ENCODE measurements around the gene PDGFRA. TPM values are rescaled to one million over a fixed set of nuclear protein-coding genes. Genes with fewer than 3 reads are reported as not detected.

PDGFRA gene
- total RNA-seq, 2 donors from 2014 or later = 20.5 to 32.5 TPM

DNA sequence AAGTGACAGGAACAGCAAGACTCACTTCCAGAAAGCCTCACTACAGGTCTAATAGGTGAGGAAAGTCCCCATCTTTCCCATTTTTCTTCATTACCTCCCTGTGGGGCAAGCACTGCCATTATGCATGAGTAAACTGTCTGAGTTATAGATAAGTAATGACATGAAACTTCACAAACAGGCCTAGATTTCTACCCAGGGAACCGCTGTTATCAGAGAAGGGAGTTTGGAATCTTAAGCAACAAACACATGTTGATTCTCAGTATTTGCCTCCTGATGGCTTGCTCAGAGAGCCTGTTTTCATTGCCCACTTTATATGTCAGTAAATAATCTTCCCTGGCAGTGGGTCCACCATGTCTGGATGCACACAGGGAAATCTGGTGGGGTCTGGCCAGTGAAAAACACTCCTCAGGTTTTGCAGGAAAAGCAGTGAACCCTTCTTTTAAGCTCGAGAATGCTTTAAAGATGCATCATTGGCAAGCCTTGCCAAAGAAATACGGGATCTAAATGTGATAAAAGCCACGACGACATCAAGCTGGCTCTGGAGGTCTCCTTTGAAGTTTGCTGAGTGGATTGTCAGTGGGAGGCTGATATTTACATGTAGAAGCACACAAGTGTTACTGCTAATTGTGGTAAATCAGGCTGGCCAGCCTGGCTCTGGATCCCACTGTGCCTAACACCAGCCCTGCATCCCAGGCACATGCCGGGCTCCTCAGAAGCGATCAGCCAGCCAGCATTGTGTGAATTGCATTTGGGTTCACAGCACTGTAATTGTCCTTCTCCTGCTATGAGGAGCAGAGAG is 25.2 kb downstream of the PDGFRA start:
- no peaks in the 10 kb centered on the region for H3K9me3 ChIP-seq
- H3K27ac ChIP-seq = no peak overlapping the region
- no peak overlapping the region for H3K4me3 ChIP-seq
- TF ChIP-seq, protein P1, sequence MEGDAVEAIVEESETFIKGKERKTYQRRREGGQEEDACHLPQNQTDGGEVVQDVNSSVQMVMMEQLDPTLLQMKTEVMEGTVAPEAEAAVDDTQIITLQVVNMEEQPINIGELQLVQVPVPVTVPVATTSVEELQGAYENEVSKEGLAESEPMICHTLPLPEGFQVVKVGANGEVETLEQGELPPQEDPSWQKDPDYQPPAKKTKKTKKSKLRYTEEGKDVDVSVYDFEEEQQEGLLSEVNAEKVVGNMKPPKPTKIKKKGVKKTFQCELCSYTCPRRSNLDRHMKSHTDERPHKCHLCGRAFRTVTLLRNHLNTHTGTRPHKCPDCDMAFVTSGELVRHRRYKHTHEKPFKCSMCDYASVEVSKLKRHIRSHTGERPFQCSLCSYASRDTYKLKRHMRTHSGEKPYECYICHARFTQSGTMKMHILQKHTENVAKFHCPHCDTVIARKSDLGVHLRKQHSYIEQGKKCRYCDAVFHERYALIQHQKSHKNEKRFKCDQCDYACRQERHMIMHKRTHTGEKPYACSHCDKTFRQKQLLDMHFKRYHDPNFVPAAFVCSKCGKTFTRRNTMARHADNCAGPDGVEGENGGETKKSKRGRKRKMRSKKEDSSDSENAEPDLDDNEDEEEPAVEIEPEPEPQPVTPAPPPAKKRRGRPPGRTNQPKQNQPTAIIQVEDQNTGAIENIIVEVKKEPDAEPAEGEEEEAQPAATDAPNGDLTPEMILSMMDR (IDR thresholded peaks at IDR 0.05) = no peak
- no peaks in the 10 kb centered on the region for H3K4me1 ChIP-seq
- H3K9ac ChIP-seq (ENCODE audit: low read depth in 2 of 2, low read length in 2 of 2) = no peak overlapping the region
- intact Hi-C loops (cut with DNase I) = no loop called here
- DNase-seq = no peak
- no peaks in the 10 kb centered on the region for H3K36me3 ChIP-seq
- H3K27me3 ChIP-seq = no peaks in the 10 kb centered on the region

DNA sequence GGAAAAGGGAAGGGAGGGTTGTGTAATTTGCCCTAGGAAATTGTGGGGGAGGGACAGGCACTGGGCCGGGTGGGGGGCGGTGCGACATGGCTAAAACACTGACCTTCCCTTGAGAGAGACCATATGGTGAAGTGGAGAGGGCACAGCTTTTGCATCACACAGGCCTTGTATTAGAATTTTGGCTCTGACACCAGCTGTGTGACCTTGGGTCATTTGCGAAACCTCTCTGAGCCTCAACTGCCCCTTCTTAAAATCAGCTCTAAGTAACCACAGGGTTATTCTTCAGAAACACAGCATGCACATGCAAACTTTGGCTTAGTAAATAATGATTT is 25.8 kb downstream of the PDGFRA start:
- Histone ChIP-seq H3K9ac (ENCODE audit: low read depth in 2 of 2, low read length in 2 of 2) (no peak overlapping the region), H3K27me3 (no peaks in the 10 kb centered on the region), H3K4me3 (no peak overlapping the region), H3K4me1 (no peaks in the 10 kb centered on the region), H3K9me3 (no peaks in the 10 kb centered on the region), H3K36me3 (no peaks in the 10 kb centered on the region), H3K27ac (no peak overlapping the region)
- no peak for DNase-seq
- intact Hi-C loops (cut with DNase I) = no loop called here
- TF ChIP-seq, protein P1 (IDR thresholded peaks at IDR 0.05) = no peak

DNA sequence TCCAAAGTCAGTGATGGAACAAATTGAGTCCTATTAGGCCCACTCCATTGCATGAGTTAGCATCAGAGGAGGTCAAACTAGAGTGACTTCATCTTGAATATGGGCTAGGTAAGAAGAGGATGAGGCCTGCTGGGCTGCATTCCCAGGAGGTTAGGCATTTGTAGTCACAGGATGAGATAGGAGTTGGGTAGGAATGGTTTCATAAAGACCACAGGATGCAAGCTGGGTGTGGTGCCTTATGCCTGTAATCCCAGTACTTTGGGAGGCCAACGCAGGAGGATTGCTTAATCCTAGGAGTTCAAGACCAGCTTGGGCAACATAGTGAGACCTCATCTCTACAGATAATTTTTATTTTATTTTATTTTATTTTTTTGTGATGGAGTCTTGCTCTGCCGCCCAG is 26.8 kb downstream of the PDGFRA start:
- no peaks in the 10 kb centered on the region for H3K9me3 ChIP-seq
- no peaks in the 10 kb centered on the region for H3K36me3 ChIP-seq
- no peak overlapping the region for H3K4me3 ChIP-seq
- no peak for DNase-seq
- H3K27me3 ChIP-seq = no peaks in the 10 kb centered on the region
- H3K27ac ChIP-seq = no peak overlapping the region
- intact Hi-C loops (cut with DNase I) = no loop called here
- H3K4me1 ChIP-seq = no peaks in the 10 kb centered on the region
- TF ChIP-seq, protein P1 (IDR thresholded peaks at IDR 0.05) = no peak
- no peak overlapping the region for H3K9ac ChIP-seq (ENCODE audit: low read depth in 2 of 2, low read length in 2 of 2)

DNA sequence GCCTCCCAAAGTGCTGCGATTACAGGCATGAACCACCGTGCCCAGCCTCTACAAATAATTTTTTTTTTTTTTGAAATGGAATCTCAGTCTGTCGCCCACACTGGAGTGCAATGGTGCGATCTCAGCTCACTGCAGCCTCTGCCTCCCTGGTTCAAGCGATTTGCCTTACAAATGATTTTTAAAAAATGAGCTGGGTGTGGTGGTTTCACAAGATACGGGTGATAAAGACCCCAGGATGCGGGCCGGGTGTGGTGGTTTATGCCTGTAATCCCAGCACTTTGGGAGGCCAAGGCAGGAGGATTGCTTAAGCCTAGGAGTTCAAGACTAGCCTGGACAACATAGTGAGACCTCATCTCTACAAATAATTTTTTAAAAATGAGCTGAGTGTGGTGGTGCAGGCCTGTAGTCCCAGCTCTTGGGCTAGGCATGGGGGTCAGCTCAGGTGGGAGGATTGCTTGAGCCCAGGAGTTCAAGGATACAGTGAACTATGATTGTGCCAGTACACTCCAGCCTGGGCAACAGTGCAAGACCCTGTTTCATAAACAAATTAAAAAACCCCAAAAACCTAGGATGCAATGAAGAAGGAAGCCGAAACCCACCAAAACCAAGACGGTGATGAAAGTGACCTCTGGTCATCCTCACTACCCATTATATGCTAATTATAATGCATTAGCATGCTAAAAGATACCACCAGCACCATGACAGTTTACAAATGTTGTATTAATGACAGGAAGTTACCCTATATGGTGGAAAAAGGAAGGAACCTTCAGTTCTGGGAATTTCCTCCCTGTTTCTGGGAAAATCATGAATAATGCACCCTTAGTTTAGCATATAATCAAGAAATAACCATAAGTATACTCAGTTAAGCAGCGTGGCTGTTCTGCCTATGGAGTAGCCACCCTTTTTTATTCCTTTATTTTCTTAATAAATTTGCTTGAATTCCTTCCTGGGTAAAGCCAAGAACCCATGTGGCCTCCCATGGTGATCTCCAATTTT is 27.7 kb downstream of the PDGFRA start:
- H3K27me3 ChIP-seq = no peaks in the 10 kb centered on the region
- no peak overlapping the region for H3K9ac ChIP-seq (ENCODE audit: low read depth in 2 of 2, low read length in 2 of 2)
- H3K9me3 ChIP-seq = no peaks in the 10 kb centered on the region
- intact Hi-C loops (cut with DNase I) = no loop called here
- TF ChIP-seq, protein P1 (IDR thresholded peaks at IDR 0.05) = no peak
- no peak overlapping the region for H3K4me3 ChIP-seq
- no peaks in the 10 kb centered on the region for H3K36me3 ChIP-seq
- no peak overlapping the region for H3K27ac ChIP-seq
- DNase-seq = no peak
- H3K4me1 ChIP-seq = no peaks in the 10 kb centered on the region

DNA sequence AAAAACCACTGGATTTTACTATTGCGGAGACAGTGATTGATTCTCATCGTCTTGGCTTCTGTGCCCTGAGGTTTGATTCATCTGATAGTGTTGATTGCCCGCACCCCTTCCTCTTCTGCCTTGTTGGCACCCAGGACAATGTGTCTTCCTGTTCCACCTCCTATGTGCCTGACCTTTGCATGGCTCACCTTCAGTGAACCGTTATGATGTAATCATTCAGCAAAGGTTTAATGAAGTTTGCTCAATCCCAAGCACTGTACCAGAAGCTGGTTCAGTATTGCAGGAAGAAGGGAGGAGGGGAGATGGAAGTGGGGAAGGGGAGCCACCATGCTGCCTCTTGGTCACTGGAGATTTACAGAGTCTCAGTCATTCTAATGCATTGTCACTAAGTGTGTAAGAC is 36.3 kb downstream of the PDGFRA start:
- Histone ChIP-seq H3K4me3 (no peak overlapping the region), H3K27ac (no peak overlapping the region), H3K4me1 (no peaks in the 10 kb centered on the region), H3K36me3 (no peaks in the 10 kb centered on the region), H3K27me3 (no peaks in the 10 kb centered on the region), H3K9ac (ENCODE audit: low read depth in 2 of 2, low read length in 2 of 2) (no peak overlapping the region), H3K9me3 (no peaks in the 10 kb centered on the region)
- DNase-seq = no peak
- TF ChIP-seq, protein P1 (IDR thresholded peaks at IDR 0.05) = no peak
- intact Hi-C loops (cut with DNase I) = no loop called here
